HepG2 (cell line): ENCODE results near the gene PRSS48. TPM values are rescaled to one million over a fixed set of nuclear protein-coding genes. Genes with fewer than 3 reads are reported as not detected.

Source experiments
- GTF3A ChIP-seq: sonication (generic); formaldehyde crosslinking; conservative IDR thresholded peaks from 2 replicates; pipeline ENCODE4 v1.4.0; 2020; ENCODE audit warnings: mild to moderate bottlenecking, missing genetic modification reagents
- IRX3 ChIP-seq: sonication (generic); formaldehyde crosslinking; IDR thresholded peaks from 2 replicates; pipeline ENCODE4 v1.8.1; 2023; ENCODE audit warnings: mild to moderate bottlenecking, low read depth, missing genetic modification reagents, borderline replicate concordance
- JUND ChIP-seq: sonication (generic); formaldehyde crosslinking; IDR thresholded peaks from 2 replicates; pipeline ENCODE4 v1.8.0; 2022; ENCODE audit warnings: mild to moderate bottlenecking, missing genetic modification reagents
- NFKBIZ ChIP-seq: IDR thresholded peaks from 2 replicates; pipeline ENCODE4 v1.6.1; 2018; ENCODE audit warnings: missing genetic modification reagents, missing compliant biosample characterization
- NR2F2 ChIP-seq: IDR thresholded peaks from 2 replicates; pipeline ENCODE4 v1.6.1; 2012; ENCODE audit warnings: low read depth, inconsistent platforms, borderline replicate concordance
- RNF2 ChIP-seq: fragments of 450-650 bp; conservative IDR thresholded peaks from 2 replicates; pipeline ENCODE4 v1.6.1; 2016; ENCODE audit warnings: low read depth
- SALL1 ChIP-seq: sonication (generic); formaldehyde crosslinking; IDR thresholded peaks from 2 replicates; pipeline ENCODE4 v1.8.0; 2022; ENCODE audit warnings: mild to moderate bottlenecking, missing genetic modification reagents
- SMAD3 ChIP-seq: sonication (generic); formaldehyde crosslinking; IDR thresholded peaks from 2 replicates; pipeline ENCODE4 v1.4.0; 2020; ENCODE audit warnings: missing genetic modification reagents
- ZMAT3 ChIP-seq: sonication (generic); formaldehyde crosslinking; conservative IDR thresholded peaks from 2 replicates; pipeline ENCODE4 v1.7.0; 2021; ENCODE audit warnings: missing genetic modification reagents
- ZNF225 ChIP-seq: sonication (generic); formaldehyde crosslinking; IDR thresholded peaks from 2 replicates; pipeline ENCODE4 v1.4.0; 2020; ENCODE audit warnings: mild to moderate bottlenecking, missing genetic modification reagents
- ZNF430 ChIP-seq: sonication (generic); formaldehyde crosslinking; IDR thresholded peaks from 2 replicates; pipeline ENCODE4 v1.9.0; 2021; ENCODE audit warnings: mild to moderate bottlenecking, missing genetic modification reagents
- ZNF484 ChIP-seq: sonication (generic); formaldehyde crosslinking; IDR thresholded peaks from 2 replicates; pipeline ENCODE4 v1.5.1; 2020; ENCODE audit warnings: mild to moderate bottlenecking, low read depth, missing genetic modification reagents, borderline replicate concordance
- ZNF557 ChIP-seq: sonication (generic); formaldehyde crosslinking; IDR thresholded peaks from 2 replicates; pipeline ENCODE4 v1.4.0; 2020; ENCODE audit warnings: missing genetic modification reagents
- polyA plus RNA-seq, 8 experiments: library from polyadenylated mRNA; depleted of rRNA in 3 of 8; stranded (reverse) in 7 of 8; unstranded in 1 of 8; fragments of >200 nt; fragmentation: Illumina TruSeq in 4 of 8; extraction: Trizol in 4 of 8; gene quantifications; 2 replicates each; pipeline versions ENCODE4 v1.2.1 to v1.2.3, GENCODE V29; 2011 to 2016; ENCODE audit warnings: low read depth in 4 of 8, missing spikeins in 1 of 8, mixed read lengths in 1 of 8; ENCODE audit not compliant: insufficient read depth in 1 of 8
- total RNA-seq, 5 experiments: library from RNA; depleted of rRNA; stranded (reverse); fragments of >200 nt; fragmentation: Illumina TruSeq; extraction: Trizol; gene quantifications; 2 replicates each; pipeline ENCODE4 v1.2.3, GENCODE V29; 2016; ENCODE audit warnings: low read depth in 1 of 5
- TF ChIP-seq, protein P1 (sequence below): sonication (generic); formaldehyde crosslinking; IDR thresholded peaks from 2 replicates; pipeline ENCODE4 v1.4.0; 2020; ENCODE audit warnings: low read depth, mild to moderate bottlenecking, missing genetic modification reagents
- TF ChIP-seq, protein P2 (sequence below): IDR thresholded peaks from 2 replicates; pipeline ENCODE4 v1.6.1; 2016; ENCODE audit warnings: missing genetic modification reagents, missing compliant biosample characterization
- TF ChIP-seq, protein P3 (sequence below): sonication (generic); formaldehyde crosslinking; IDR thresholded peaks from 2 replicates; pipeline ENCODE4 v1.4.0; 2020; ENCODE audit warnings: mild to moderate bottlenecking, missing genetic modification reagents, borderline replicate concordance
- TF ChIP-seq, protein P4 (sequence below): sonication (generic); formaldehyde crosslinking; IDR thresholded peaks from 2 replicates; pipeline ENCODE4 v1.5.1; 2020; ENCODE audit warnings: missing genetic modification reagents, mild to moderate bottlenecking, borderline replicate concordance
- TF ChIP-seq, protein P5 (sequence below): sonication (generic); formaldehyde crosslinking; IDR thresholded peaks from 2 replicates; pipeline ENCODE4 v1.5.1; 2020; ENCODE audit warnings: missing genetic modification reagents, mild to moderate bottlenecking, borderline replicate concordance
- TF ChIP-seq, protein P6 (sequence below): sonication (generic); formaldehyde crosslinking; IDR thresholded peaks from 2 replicates; pipeline ENCODE4 v1.8.0; 2022; ENCODE audit warnings: low read depth, missing genetic modification reagents
- TF ChIP-seq, protein P7 (sequence below): sonication (generic); formaldehyde crosslinking; IDR thresholded peaks from 2 replicates; pipeline ENCODE4 v1.9.0; 2021; ENCODE audit warnings: missing genetic modification reagents, borderline replicate concordance

The PRSS48 gene
- total and polyA plus RNA-seq, 2 of the 13 experiments (the other 11 are each of a cell fraction or from before 2014, with no cell fraction given): not detected

DNA sequence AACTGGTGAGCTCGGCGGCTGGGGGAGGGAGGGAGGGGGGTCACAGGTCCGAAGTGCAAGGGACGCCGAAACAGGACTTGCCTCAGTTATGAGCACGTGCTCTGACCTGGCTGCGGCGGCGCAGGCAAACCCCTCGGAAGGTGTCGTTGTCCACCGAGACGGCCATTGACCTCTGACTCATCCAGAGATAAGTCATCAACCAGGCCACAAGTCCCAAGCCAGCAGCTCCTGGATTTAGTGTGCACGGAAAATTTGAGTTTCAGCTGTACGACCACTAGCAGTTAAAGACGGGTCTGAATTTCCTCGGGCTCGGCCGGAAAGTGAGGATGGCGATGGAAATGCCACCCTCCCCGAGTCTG, 47.8 kb downstream of the PRSS48 start (continued):
- TF ChIP-seq, protein P1, sequence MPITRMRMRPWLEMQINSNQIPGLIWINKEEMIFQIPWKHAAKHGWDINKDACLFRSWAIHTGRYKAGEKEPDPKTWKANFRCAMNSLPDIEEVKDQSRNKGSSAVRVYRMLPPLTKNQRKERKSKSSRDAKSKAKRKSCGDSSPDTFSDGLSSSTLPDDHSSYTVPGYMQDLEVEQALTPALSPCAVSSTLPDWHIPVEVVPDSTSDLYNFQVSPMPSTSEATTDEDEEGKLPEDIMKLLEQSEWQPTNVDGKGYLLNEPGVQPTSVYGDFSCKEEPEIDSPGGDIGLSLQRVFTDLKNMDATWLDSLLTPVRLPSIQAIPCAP: no peak
- TF ChIP-seq, protein P2, sequence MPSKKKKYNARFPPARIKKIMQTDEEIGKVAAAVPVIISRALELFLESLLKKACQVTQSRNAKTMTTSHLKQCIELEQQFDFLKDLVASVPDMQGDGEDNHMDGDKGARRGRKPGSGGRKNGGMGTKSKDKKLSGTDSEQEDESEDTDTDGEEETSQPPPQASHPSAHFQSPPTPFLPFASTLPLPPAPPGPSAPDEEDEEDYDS (CRISPR knock-in tag): no peak
- TF ChIP-seq, protein P3, sequence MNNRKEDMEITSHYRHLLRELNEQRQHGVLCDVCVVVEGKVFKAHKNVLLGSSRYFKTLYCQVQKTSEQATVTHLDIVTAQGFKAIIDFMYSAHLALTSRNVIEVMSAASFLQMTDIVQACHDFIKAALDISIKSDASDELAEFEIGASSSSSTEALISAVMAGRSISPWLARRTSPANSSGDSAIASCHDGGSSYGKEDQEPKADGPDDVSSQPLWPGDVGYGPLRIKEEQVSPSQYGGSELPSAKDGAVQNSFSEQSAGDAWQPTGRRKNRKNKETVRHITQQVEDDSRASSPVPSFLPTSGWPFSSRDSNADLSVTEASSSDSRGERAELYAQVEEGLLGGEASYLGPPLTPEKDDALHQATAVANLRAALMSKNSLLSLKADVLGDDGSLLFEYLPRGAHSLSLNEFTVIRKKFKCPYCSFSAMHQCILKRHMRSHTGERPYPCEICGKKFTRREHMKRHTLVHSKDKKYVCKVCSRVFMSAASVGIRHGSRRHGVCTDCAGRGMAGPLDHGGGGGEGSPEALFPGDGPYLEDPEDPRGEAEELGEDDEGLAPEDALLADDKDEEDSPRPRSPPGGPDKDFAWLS: no peak
- TF ChIP-seq SALL1 (peak; percentile 94), ZNF557 (CRISPR knock-in tag) (peak; percentile 26; the same call in 1 of the 2 replicates), GTF3A (CRISPR knock-in tag) (no peak), ZNF225 (CRISPR knock-in tag) (no peak; the same call in 1 of the 2 replicates), JUND (CRISPR knock-in tag) (peak; percentile 98), NFKBIZ (CRISPR knock-in tag) (peak; percentile 78), ZNF484 (CRISPR knock-in tag) (no peak), NR2F2 (0 out of 2 replicates have a peak, but pooled peaks have one; percentile 30), RNF2 (no peak), ZNF430 (CRISPR knock-in tag) (0 out of 2 replicates have a peak, but pooled peaks have one; percentile 14), ZMAT3 (CRISPR knock-in tag) (peak; percentile 88), SMAD3 (CRISPR knock-in tag) (peak; percentile 86), IRX3 (CRISPR knock-in tag) (no peak)
- TF ChIP-seq, protein P4, sequence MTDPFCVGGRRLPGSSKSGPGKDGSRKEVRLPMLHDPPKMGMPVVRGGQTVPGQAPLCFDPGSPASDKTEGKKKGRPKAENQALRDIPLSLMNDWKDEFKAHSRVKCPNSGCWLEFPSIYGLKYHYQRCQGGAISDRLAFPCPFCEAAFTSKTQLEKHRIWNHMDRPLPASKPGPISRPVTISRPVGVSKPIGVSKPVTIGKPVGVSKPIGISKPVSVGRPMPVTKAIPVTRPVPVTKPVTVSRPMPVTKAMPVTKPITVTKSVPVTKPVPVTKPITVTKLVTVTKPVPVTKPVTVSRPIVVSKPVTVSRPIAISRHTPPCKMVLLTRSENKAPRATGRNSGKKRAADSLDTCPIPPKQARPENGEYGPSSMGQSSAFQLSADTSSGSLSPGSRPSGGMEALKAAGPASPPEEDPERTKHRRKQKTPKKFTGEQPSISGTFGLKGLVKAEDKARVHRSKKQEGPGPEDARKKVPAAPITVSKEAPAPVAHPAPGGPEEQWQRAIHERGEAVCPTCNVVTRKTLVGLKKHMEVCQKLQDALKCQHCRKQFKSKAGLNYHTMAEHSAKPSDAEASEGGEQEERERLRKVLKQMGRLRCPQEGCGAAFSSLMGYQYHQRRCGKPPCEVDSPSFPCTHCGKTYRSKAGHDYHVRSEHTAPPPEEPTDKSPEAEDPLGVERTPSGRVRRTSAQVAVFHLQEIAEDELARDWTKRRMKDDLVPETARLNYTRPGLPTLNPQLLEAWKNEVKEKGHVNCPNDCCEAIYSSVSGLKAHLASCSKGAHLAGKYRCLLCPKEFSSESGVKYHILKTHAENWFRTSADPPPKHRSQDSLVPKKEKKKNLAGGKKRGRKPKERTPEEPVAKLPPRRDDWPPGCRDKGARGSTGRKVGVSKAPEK (CRISPR knock-in tag): no peak
- TF ChIP-seq, protein P5, sequence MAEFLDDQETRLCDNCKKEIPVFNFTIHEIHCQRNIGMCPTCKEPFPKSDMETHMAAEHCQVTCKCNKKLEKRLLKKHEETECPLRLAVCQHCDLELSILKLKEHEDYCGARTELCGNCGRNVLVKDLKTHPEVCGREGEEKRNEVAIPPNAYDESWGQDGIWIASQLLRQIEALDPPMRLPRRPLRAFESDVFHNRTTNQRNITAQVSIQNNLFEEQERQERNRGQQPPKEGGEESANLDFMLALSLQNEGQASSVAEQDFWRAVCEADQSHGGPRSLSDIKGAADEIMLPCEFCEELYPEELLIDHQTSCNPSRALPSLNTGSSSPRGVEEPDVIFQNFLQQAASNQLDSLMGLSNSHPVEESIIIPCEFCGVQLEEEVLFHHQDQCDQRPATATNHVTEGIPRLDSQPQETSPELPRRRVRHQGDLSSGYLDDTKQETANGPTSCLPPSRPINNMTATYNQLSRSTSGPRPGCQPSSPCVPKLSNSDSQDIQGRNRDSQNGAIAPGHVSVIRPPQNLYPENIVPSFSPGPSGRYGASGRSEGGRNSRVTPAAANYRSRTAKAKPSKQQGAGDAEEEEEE: no peak
- TF ChIP-seq, protein P6, sequence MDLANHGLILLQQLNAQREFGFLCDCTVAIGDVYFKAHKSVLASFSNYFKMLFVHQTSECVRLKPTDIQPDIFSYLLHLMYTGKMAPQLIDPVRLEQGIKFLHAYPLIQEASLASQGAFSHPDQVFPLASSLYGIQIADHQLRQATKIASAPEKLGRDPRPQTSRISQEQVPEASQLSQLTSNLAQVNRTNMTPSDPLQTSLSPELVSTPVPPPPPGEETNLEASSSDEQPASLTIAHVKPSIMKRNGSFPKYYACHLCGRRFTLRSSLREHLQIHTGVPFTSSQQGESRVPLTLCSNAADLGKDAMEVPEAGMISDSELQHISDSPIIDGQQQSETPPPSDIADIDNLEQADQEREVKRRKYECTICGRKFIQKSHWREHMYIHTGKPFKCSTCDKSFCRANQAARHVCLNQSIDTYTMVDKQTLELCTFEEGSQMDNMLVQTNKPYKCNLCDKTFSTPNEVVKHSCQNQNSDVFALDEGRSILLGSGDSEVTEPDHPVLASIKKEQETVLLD: no peak
- TF ChIP-seq, protein P7, sequence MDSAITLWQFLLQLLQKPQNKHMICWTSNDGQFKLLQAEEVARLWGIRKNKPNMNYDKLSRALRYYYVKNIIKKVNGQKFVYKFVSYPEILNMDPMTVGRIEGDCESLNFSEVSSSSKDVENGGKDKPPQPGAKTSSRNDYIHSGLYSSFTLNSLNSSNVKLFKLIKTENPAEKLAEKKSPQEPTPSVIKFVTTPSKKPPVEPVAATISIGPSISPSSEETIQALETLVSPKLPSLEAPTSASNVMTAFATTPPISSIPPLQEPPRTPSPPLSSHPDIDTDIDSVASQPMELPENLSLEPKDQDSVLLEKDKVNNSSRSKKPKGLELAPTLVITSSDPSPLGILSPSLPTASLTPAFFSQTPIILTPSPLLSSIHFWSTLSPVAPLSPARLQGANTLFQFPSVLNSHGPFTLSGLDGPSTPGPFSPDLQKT: no peak
